Large intestine (tissue), 3 donors: Measurements from ENCODE around the gene BSCL2. TPM values are rescaled to one million over a fixed set of nuclear protein-coding genes. Genes with fewer than 3 reads are reported as not detected.
"Not testable (repeated sequence)": the region's sequence is repeated elsewhere in the genome, so short reads cannot be mapped to it uniquely, and the experiment has no call there.

ENCODE experiments used
- DNase-seq, 2 donors: peaks; one replicate each; pipeline versions ENCODE4 v3.0.0 to v3.0.0-alpha.2; 2013
- H3K27ac ChIP-seq: one replicate; pipeline ENCODE4 v1.5.1; 2013; ENCODE audit warnings: low read length
- H3K27me3 ChIP-seq: 2 replicates; pipeline ENCODE4 v1.6.1; 2013; ENCODE audit warnings: low read length; ENCODE audit not compliant: control insufficient read depth, insufficient read depth
- H3K36me3 ChIP-seq: 2 replicates; pipeline ENCODE4 v1.6.1; 2013; ENCODE audit warnings: low read length; ENCODE audit not compliant: control insufficient read depth, insufficient read depth
- H3K4me1 ChIP-seq: one replicate; pipeline ENCODE4 v1.6.1; 2013; ENCODE audit warnings: low read length; ENCODE audit not compliant: control insufficient read depth, insufficient read depth
- H3K4me3 ChIP-seq: one replicate; pipeline ENCODE4 v1.5.1; 2013; ENCODE audit warnings: low read length
- H3K9me3 ChIP-seq: one replicate; pipeline ENCODE4 v1.6.1; 2013; ENCODE audit warnings: mild to moderate bottlenecking, low read depth, low read length, moderate library complexity; ENCODE audit not compliant: control insufficient read depth
- WGBS: methylation state at CpG from one replicate; pipeline ENCODE4 v1.1.5; 2013; ENCODE audit warnings: low lambda C conversion rate; ENCODE audit not compliant: insufficient coverage; 5-methylcytosine and 5-hydroxymethylcytosine counted together
- polyA plus RNA-seq: library from polyadenylated mRNA; unstranded; fragments of 120-200 nt; gene quantifications from one replicate; pipeline ENCODE4 v1.2.1, GENCODE V29; 2013

BSCL2 gene
- polyA plus RNA-seq, 1 donor = 38.6 TPM

GRCh38 chr11:62687508-62688396 is 19.5 kb downstream of the BSCL2 start:
- H3K27me3 ChIP-seq = peaks cover 15% of the 10 kb centered on the region
- H3K36me3 ChIP-seq = peaks cover 29% of the 10 kb centered on the region
- DNase-seq = peak in 1 of 2 donors; percentile 22
- no peak overlapping the region for H3K27ac ChIP-seq
- H3K4me1 ChIP-seq = no peaks in the 10 kb centered on the region
- peaks cover 4% of the 10 kb centered on the region for H3K9me3 ChIP-seq
- no CpG with 5 or more reads among the region's 74 CpGs for WGBS
- H3K4me3 ChIP-seq = peak overlapping the region; percentile 34

DNA sequence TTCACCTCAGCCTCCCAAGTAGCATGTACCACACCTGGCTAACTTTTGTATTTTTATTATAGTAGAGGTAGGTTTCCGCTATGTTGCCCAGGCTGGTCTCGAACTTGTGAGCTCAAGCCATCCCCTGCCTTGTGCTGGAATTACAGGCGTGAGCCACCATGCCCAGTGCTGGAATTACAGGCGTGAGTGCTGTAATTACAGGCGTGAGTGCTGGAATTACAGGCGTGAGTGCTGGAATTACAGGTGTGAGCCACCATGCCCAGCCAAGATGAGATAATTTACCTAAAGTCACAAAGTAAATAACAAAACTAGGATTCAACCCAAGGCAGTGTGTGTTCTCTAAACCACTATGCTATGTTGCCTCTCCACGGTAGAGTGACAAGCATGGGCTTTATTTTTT is 24.7 kb downstream of the BSCL2 start:
- WGBS = 80% methylated on average over 1 of the region's 7 CpGs
- no peak for DNase-seq
- peaks cover 6% of the 10 kb centered on the region for H3K4me1 ChIP-seq
- no peaks in the 10 kb centered on the region for H3K9me3 ChIP-seq
- H3K27me3 ChIP-seq = peaks cover 5% of the 10 kb centered on the region
- H3K27ac ChIP-seq = no peak overlapping the region
- H3K4me3 ChIP-seq = no peak overlapping the region
- H3K36me3 ChIP-seq = peaks cover 2% of the 10 kb centered on the region

- WGBS = no CpG with 5 or more reads among the region's 4 CpGs
- H3K9me3 ChIP-seq = no peaks in the 10 kb centered on the region
- peaks cover 17% of the 10 kb centered on the region for H3K36me3 ChIP-seq
- H3K27me3 ChIP-seq = no peaks in the 10 kb centered on the region
- peak; percentile 55 to 62 for DNase-seq
- no peak overlapping the region for H3K4me3 ChIP-seq
- no peak overlapping the region for H3K27ac ChIP-seq
- H3K4me1 ChIP-seq = peaks cover 6% of the 10 kb centered on the region
Observed at GRCh38 chr11:62680825-62681240, 26.4 kb downstream of the BSCL2 start.

DNA sequence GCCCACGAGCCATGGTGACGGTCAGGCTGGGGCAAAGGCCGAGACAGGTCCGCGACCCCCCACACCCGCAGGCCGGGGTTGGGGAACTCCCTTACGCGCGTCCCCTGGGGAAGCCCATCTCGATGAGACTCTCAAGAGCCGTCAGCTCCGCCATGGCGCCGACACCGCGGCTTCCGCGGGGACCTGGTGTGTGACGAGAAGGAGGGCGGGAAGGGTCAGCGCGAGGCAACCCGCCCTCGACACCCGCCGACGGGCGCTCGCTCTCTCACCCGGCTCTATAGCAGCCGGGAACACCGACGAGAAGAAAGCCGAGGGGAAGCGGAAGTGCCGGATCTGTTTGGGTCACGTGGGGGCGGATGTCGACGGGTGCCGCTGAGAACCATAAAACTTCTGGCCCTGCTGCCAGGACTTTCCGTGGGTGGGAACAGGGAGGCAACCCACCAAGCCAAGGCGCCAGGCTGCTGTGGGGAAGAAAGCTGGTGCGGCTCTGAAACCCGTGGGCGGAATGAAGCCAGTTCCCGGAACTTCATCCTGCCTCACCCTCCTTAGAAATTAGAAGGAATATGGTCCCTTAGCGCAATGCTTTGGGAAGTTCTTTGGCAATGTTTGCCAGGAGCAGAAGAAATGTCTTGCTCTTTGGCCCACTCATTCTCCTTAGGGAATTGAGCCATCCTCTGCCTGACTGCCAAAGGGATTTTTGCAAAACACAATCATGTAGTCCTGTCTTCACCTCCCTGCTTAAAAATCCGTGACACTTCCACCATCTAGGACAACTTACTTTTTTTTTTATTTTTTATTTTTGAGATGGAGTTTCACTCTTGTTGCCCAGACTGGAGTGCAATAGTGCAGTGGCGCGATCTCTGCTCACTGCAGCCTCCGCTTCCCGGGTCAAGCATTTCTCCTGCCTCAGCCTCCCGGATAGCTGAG is 28.2 kb downstream of the BSCL2 start, which contains the start of gene UBXN1:
UBXN1 (minus strand) TSS at position 304 of the 927 bp plus-strand sequence; CDS start at position 154, 150 bp downstream.
- H3K36me3 ChIP-seq = peaks cover 20% of the 10 kb centered on the region
- H3K4me1 ChIP-seq = peaks cover 6% of the 10 kb centered on the region
- peak; percentile 82 to 93 for DNase-seq
- peak within 1 kb of the TSS; percentile 94 for H3K4me3 ChIP-seq
- WGBS = 57% methylated on average over 1 of the region's 55 CpGs
- H3K9me3 ChIP-seq = no peaks in the 10 kb centered on the region
- no peaks in the 10 kb centered on the region for H3K27me3 ChIP-seq
- H3K27ac ChIP-seq = peak within 1 kb of the TSS; percentile 66

- H3K36me3 ChIP-seq = peaks cover 23% of the 10 kb centered on the region
- no peak for DNase-seq
- no peak overlapping the region for H3K27ac ChIP-seq
- H3K4me3 ChIP-seq = peak overlapping the region; percentile 94
- no peaks in the 10 kb centered on the region for H3K27me3 ChIP-seq
- H3K9me3 ChIP-seq = no peaks in the 10 kb centered on the region
- peaks cover 6% of the 10 kb centered on the region for H3K4me1 ChIP-seq
- WGBS = no CpG with 5 or more reads among the region's 16 CpGs
Observed at GRCh38 chr11:62678433-62678769, 28.8 kb downstream of the BSCL2 start.

DNA sequence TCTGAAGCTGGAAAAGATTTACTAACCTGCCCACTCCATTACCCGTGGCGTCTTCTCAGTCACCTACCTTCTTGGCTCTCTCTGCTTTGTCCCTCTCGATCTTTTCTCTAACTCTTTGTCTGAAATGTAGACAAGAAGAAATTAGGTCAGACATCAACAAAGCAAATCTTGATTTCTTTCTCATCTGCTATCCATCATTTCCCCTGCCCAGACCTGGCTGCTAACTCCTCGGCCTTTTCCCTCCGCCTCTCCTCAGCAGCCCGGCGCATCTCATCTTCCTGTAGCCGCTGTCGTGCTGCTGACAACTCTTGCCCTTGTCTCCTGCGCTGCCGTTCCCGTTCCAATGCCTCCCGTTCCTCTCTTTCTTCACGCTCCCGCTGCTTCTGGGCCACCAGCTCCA is 29.5 kb downstream of the BSCL2 start:
- no peak for DNase-seq
- Histone ChIP-seq H3K27me3 (no peaks in the 10 kb centered on the region), H3K9me3 (no peaks in the 10 kb centered on the region), H3K27ac (no peak overlapping the region), H3K4me3 (peak overlapping the region; percentile 94), H3K4me1 (peaks cover 10% of the 10 kb centered on the region), H3K36me3 (peaks cover 25% of the 10 kb centered on the region)
- 83% methylated on average over 9 of the region's 15 CpGs for WGBS

DNA sequence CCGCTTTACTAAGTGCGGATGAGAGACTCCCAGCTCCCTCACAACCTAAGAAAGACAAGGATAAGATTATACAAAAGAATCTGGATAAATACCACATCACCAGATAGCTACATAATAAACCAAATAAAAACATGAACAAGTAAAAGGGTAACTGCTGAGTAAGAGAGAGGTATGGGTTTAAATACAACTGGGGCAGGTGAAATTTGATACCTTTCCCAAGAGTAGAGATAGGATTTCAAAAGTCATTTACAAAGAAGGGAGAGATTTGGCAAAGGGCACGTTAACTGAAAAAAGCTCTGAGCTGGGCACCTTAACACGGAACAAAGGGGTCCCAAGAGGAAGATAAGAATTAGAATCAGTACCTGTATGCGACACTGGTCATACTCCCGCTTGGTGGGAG is 30.1 kb downstream of the BSCL2 start:
- Histone ChIP-seq H3K9me3 (no peaks in the 10 kb centered on the region), H3K27me3 (no peaks in the 10 kb centered on the region), H3K27ac (no peak overlapping the region), H3K4me1 (peaks cover 14% of the 10 kb centered on the region), H3K36me3 (peaks cover 25% of the 10 kb centered on the region), H3K4me3 (no peak overlapping the region)
- WGBS = no CpG with 5 or more reads among the region's 6 CpGs
- DNase-seq = no peak

DNA sequence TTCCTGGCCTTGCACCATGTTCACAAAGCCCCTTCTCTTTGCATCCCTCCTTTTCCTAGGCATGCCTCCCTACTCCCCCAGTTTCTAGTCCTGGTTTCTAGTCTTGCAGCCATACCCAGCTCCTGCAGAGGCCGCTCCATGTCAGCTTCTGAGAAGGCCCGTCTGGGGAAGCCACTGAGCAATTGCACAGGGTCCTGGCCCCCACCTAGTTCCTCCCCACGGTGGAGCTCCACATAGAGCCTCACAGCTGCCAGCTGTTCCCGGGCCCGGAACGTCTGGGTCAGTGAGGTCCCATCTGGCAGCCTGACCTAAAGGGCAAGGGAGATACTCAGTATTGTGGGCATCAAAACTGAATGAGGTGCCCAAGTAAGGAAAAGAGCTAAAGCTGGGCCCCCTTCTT is 30.5 kb downstream of the BSCL2 start:
- Histone ChIP-seq H3K9me3 (no peaks in the 10 kb centered on the region), H3K27ac (no peak overlapping the region), H3K4me3 (no peak overlapping the region), H3K4me1 (peaks cover 14% of the 10 kb centered on the region), H3K36me3 (peaks cover 25% of the 10 kb centered on the region), H3K27me3 (no peaks in the 10 kb centered on the region)
- DNase-seq = no peak
- no CpG with 5 or more reads among the region's 6 CpGs for WGBS

DNA sequence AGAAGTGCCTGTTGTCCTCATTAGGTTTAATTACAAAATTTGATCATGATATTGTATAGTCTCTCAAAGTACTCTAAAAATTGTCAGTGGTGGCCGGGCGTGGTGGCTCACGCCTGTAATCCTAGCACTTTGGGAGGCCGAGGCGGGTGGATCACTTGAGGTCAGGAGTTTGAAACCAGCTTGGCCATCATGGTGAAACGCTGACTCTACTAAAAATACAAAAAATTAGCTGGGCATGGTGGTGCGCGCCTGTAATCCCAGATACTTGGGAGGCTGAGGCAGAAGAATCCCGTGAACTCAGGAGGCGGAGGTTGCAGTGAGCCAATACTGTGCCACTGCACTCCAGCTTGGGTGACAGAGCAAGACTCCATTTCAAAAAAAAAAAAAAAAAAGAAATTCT is 31.8 kb downstream of the BSCL2 start:
- H3K9me3 ChIP-seq, H3K27me3 ChIP-seq, DNase-seq, H3K4me3 ChIP-seq, H3K27ac ChIP-seq: not testable (repeated sequence)
- Histone ChIP-seq H3K4me1 (peaks cover 14% of the 10 kb centered on the region), H3K36me3 (peaks cover 25% of the 10 kb centered on the region)
- WGBS = no CpG with 5 or more reads among the region's 10 CpGs

- no peak for DNase-seq
- Histone ChIP-seq H3K4me3 (no peak overlapping the region), H3K36me3 (peaks cover 25% of the 10 kb centered on the region), H3K9me3 (no peaks in the 10 kb centered on the region), H3K4me1 (peaks cover 16% of the 10 kb centered on the region), H3K27me3 (no peaks in the 10 kb centered on the region), H3K27ac (no peak overlapping the region)
- no CpG with 5 or more reads among the region's 2 CpGs for WGBS
Observed at GRCh38 chr11:62673196-62673525, 34.1 kb downstream of the BSCL2 start.
